Measurements from ENCODE around the gene MTF1.

GRCh38 chr1:37792943-37793686 lies 66.3 kb downstream of the MTF1 start:
- TF ChIP-seq, protein P1, sequence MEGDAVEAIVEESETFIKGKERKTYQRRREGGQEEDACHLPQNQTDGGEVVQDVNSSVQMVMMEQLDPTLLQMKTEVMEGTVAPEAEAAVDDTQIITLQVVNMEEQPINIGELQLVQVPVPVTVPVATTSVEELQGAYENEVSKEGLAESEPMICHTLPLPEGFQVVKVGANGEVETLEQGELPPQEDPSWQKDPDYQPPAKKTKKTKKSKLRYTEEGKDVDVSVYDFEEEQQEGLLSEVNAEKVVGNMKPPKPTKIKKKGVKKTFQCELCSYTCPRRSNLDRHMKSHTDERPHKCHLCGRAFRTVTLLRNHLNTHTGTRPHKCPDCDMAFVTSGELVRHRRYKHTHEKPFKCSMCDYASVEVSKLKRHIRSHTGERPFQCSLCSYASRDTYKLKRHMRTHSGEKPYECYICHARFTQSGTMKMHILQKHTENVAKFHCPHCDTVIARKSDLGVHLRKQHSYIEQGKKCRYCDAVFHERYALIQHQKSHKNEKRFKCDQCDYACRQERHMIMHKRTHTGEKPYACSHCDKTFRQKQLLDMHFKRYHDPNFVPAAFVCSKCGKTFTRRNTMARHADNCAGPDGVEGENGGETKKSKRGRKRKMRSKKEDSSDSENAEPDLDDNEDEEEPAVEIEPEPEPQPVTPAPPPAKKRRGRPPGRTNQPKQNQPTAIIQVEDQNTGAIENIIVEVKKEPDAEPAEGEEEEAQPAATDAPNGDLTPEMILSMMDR (IDR thresholded peaks at IDR 0.05 in 8 of 11, conservative IDR thresholded peaks at IDR 0.05 in 3 of 11): no peak
- TF ChIP-seq POLR2A (IDR thresholded peaks at IDR 0.05) (no peak), POLR2AphosphoS5 (IDR thresholded peaks at IDR 0.05) (no peak)

Data from spleen (tissue), 7 donors.